ENCODE results near the gene EXD3.
"Not testable (repeated sequence)": the region's sequence is repeated elsewhere in the genome, so short reads cannot be mapped to it uniquely, and the experiment has no call there.

The EXD3 gene

GRCh38 chr9:137382444-137383080, 40.4 kb downstream of the EXD3 start:
- H3K4me1 ChIP-seq (ENCODE audit: control insufficient read depth, low read depth, low read length): no peaks in the 10 kb centered on the region
- peaks cover 5% of the 10 kb centered on the region for H3K27me3 ChIP-seq (ENCODE audit: control insufficient read depth, insufficient read depth, low read length)
- no peaks in the 10 kb centered on the region for H3K36me3 ChIP-seq (ENCODE audit: control insufficient read depth, low read depth, low read length)
- H3K9ac ChIP-seq (ENCODE audit: low read length): no peak overlapping the region
- no peak overlapping the region for H3K4me3 ChIP-seq (ENCODE audit: low read length)
- H3K9me3 ChIP-seq (ENCODE audit: control insufficient read depth, low read depth, low read length): no peaks in the 10 kb centered on the region
- no peak overlapping the region for H3K27ac ChIP-seq (ENCODE audit: low read length)

GRCh38 chr9:137381501-137382443, 41.2 kb downstream of the EXD3 start:
- Histone ChIP-seq H3K4me3 (ENCODE audit: low read length) (no peak overlapping the region), H3K4me1 (ENCODE audit: control insufficient read depth, low read depth, low read length) (no peaks in the 10 kb centered on the region), H3K36me3 (ENCODE audit: control insufficient read depth, low read depth, low read length) (no peaks in the 10 kb centered on the region), H3K9ac (ENCODE audit: low read length) (no peak overlapping the region), H3K9me3 (ENCODE audit: control insufficient read depth, low read depth, low read length) (no peaks in the 10 kb centered on the region), H3K27me3 (ENCODE audit: control insufficient read depth, insufficient read depth, low read length) (peaks cover 5% of the 10 kb centered on the region), H3K27ac (ENCODE audit: low read length) (no peak overlapping the region)

GRCh38 chr9:137380606-137381005, 42.4 kb downstream of the EXD3 start:
- no peak overlapping the region for H3K4me3 ChIP-seq (ENCODE audit: low read length)
- peaks cover 5% of the 10 kb centered on the region for H3K27me3 ChIP-seq (ENCODE audit: control insufficient read depth, insufficient read depth, low read length)
- no peaks in the 10 kb centered on the region for H3K9me3 ChIP-seq (ENCODE audit: control insufficient read depth, low read depth, low read length)
- no peak overlapping the region for H3K27ac ChIP-seq (ENCODE audit: low read length)
- H3K36me3 ChIP-seq (ENCODE audit: control insufficient read depth, low read depth, low read length): no peaks in the 10 kb centered on the region
- H3K9ac ChIP-seq (ENCODE audit: low read length): no peak overlapping the region
- no peaks in the 10 kb centered on the region for H3K4me1 ChIP-seq (ENCODE audit: control insufficient read depth, low read depth, low read length)

- Histone ChIP-seq H3K9ac (ENCODE audit: low read length) (no peak overlapping the region), H3K4me1 (ENCODE audit: control insufficient read depth, low read depth, low read length) (no peaks in the 10 kb centered on the region), H3K27me3 (ENCODE audit: control insufficient read depth, insufficient read depth, low read length) (peaks cover 5% of the 10 kb centered on the region), H3K9me3 (ENCODE audit: control insufficient read depth, low read depth, low read length) (no peaks in the 10 kb centered on the region), H3K27ac (ENCODE audit: low read length) (no peak overlapping the region), H3K36me3 (ENCODE audit: control insufficient read depth, low read depth, low read length) (no peaks in the 10 kb centered on the region), H3K4me3 (ENCODE audit: low read length) (no peak overlapping the region)
These were observed 42.8 kb downstream of the EXD3 start for GRCh38 chr9:137380171-137380570.

- peaks cover 5% of the 10 kb centered on the region for H3K27me3 ChIP-seq (ENCODE audit: control insufficient read depth, insufficient read depth, low read length)
- H3K9me3 ChIP-seq (ENCODE audit: control insufficient read depth, low read depth, low read length): no peaks in the 10 kb centered on the region
- no peaks in the 10 kb centered on the region for H3K4me1 ChIP-seq (ENCODE audit: control insufficient read depth, low read depth, low read length)
- H3K9ac ChIP-seq (ENCODE audit: low read length): no peak overlapping the region
- H3K27ac ChIP-seq (ENCODE audit: low read length): no peak overlapping the region
- H3K36me3 ChIP-seq (ENCODE audit: control insufficient read depth, low read depth, low read length): no peaks in the 10 kb centered on the region
- H3K4me3 ChIP-seq (ENCODE audit: low read length): no peak overlapping the region
These were observed 43.2 kb downstream of the EXD3 start for GRCh38 chr9:137379761-137380161.

GRCh38 chr9:137378688-137379410, 44.1 kb downstream of the EXD3 start:
- H3K9me3 ChIP-seq (ENCODE audit: control insufficient read depth, low read depth, low read length); H3K36me3 ChIP-seq (ENCODE audit: control insufficient read depth, low read depth, low read length); H3K4me3 ChIP-seq (ENCODE audit: low read length); H3K27ac ChIP-seq (ENCODE audit: low read length); H3K27me3 ChIP-seq (ENCODE audit: control insufficient read depth, insufficient read depth, low read length); H3K9ac ChIP-seq (ENCODE audit: low read length); H3K4me1 ChIP-seq (ENCODE audit: control insufficient read depth, low read depth, low read length): not testable (repeated sequence)

GRCh38 chr9:137376386-137376785, 46.6 kb downstream of the EXD3 start:
- H3K4me3 ChIP-seq (ENCODE audit: low read length): no peak overlapping the region
- no peaks in the 10 kb centered on the region for H3K9me3 ChIP-seq (ENCODE audit: control insufficient read depth, low read depth, low read length)
- H3K36me3 ChIP-seq (ENCODE audit: control insufficient read depth, low read depth, low read length): no peaks in the 10 kb centered on the region
- H3K27ac ChIP-seq (ENCODE audit: low read length): no peak overlapping the region
- no peaks in the 10 kb centered on the region for H3K4me1 ChIP-seq (ENCODE audit: control insufficient read depth, low read depth, low read length)
- peaks cover 5% of the 10 kb centered on the region for H3K27me3 ChIP-seq (ENCODE audit: control insufficient read depth, insufficient read depth, low read length)
- H3K9ac ChIP-seq (ENCODE audit: low read length): no peak overlapping the region

- H3K27ac ChIP-seq (ENCODE audit: low read length): no peak overlapping the region
- H3K9me3 ChIP-seq (ENCODE audit: control insufficient read depth, low read depth, low read length): no peaks in the 10 kb centered on the region
- H3K9ac ChIP-seq (ENCODE audit: low read length): no peak overlapping the region
- H3K4me1 ChIP-seq (ENCODE audit: control insufficient read depth, low read depth, low read length): no peaks in the 10 kb centered on the region
- H3K4me3 ChIP-seq (ENCODE audit: low read length): no peak overlapping the region
- H3K36me3 ChIP-seq (ENCODE audit: control insufficient read depth, low read depth, low read length): no peaks in the 10 kb centered on the region
- H3K27me3 ChIP-seq (ENCODE audit: control insufficient read depth, insufficient read depth, low read length): peaks cover 5% of the 10 kb centered on the region
These were observed 47.5 kb downstream of the EXD3 start for GRCh38 chr9:137375321-137376058.

- no peak overlapping the region for H3K4me3 ChIP-seq (ENCODE audit: low read length)
- peaks cover 5% of the 10 kb centered on the region for H3K27me3 ChIP-seq (ENCODE audit: control insufficient read depth, insufficient read depth, low read length)
These were observed 48.7 kb downstream of the EXD3 start for GRCh38 chr9:137374131-137374845.

GRCh38 chr9:137373611-137373980, 49.4 kb downstream of the EXD3 start:
- H3K9ac ChIP-seq (ENCODE audit: low read length): no peak overlapping the region
- no peaks in the 10 kb centered on the region for H3K9me3 ChIP-seq (ENCODE audit: control insufficient read depth, low read depth, low read length)
- H3K4me1 ChIP-seq (ENCODE audit: control insufficient read depth, low read depth, low read length): no peaks in the 10 kb centered on the region
- H3K27ac ChIP-seq (ENCODE audit: low read length): no peak overlapping the region
- H3K27me3 ChIP-seq (ENCODE audit: control insufficient read depth, insufficient read depth, low read length): peaks cover 4% of the 10 kb centered on the region
- no peak overlapping the region for H3K4me3 ChIP-seq (ENCODE audit: low read length)
- no peaks in the 10 kb centered on the region for H3K36me3 ChIP-seq (ENCODE audit: control insufficient read depth, low read depth, low read length)

More at GRCh38 chr9:137374131-137374845, 48.7 kb downstream of the EXD3 start:
- Histone ChIP-seq H3K9me3 (ENCODE audit: control insufficient read depth, low read depth, low read length) (no peaks in the 10 kb centered on the region), H3K4me1 (ENCODE audit: control insufficient read depth, low read depth, low read length) (no peaks in the 10 kb centered on the region), H3K36me3 (ENCODE audit: control insufficient read depth, low read depth, low read length) (no peaks in the 10 kb centered on the region), H3K27ac (ENCODE audit: low read length) (no peak overlapping the region), H3K9ac (ENCODE audit: low read length) (no peak overlapping the region)
